ACC112 (cell line): ENCODE results near the gene ERGIC3.
A peak's percentile ranks its signal among the peaks of the same experiment; 100 is the strongest.

Experiments used
- H2AFZ ChIP-seq: fragments of 200-600 bp; sonication (generic); one replicate; pipeline ENCODE4 v1.6.0; 2017; ENCODE audit warnings: antibody characterized with exemption, low read length; ENCODE audit not compliant: unreplicated experiment
- H3K27ac ChIP-seq: fragments of 200-600 bp; sonication (generic); 2 replicates; pipeline ENCODE4 v1.5.1; 2014; ENCODE audit warnings: low read depth, mild to moderate bottlenecking, antibody characterized with exemption, low read length, moderate library complexity
- H3K27me3 ChIP-seq: fragments of 200-600 bp; sonication (generic); 2 replicates; pipeline ENCODE4 v1.6.1; 2014; ENCODE audit warnings: mild to moderate bottlenecking, antibody characterized with exemption, low read length, moderate library complexity, mixed read lengths; ENCODE audit not compliant: insufficient read depth
- H3K36me3 ChIP-seq: fragments of 200-600 bp; sonication (generic); 2 replicates; pipeline ENCODE4 v1.6.1; 2016; ENCODE audit warnings: mild to moderate bottlenecking, antibody characterized with exemption, low read length, moderate library complexity, mixed read lengths; ENCODE audit not compliant: insufficient read depth
- H3K4me1 ChIP-seq: fragments of 200-600 bp; sonication (generic); one replicate; pipeline ENCODE4 v1.6.1; 2016; ENCODE audit warnings: low read length, mixed read lengths; ENCODE audit not compliant: insufficient read depth, unreplicated experiment, control insufficient read depth
- H3K4me3 ChIP-seq: fragments of 200-600 bp; sonication (generic); 2 replicates; pipeline ENCODE4 v1.5.1; 2014; ENCODE audit warnings: mild to moderate bottlenecking, low read depth, low read length
- H3K79me2 ChIP-seq: fragments of 200-600 bp; sonication (generic); one replicate; pipeline ENCODE4 v1.6.0; 2016; ENCODE audit warnings: low read length; ENCODE audit not compliant: control insufficient read depth, unreplicated experiment, insufficient read depth

The ERGIC3 gene

GRCh38 chr20:35595901-35596300 lies 54.0 kb downstream of the ERGIC3 start:
- Histone ChIP-seq H3K4me3 (no peak overlapping the region), H3K79me2 (no peaks in the 10 kb centered on the region), H3K27me3 (no peaks in the 10 kb centered on the region), H2AFZ (no peak overlapping the region), H3K4me1 (no peaks in the 10 kb centered on the region), H3K27ac (no peak overlapping the region), H3K36me3 (0 out of 2 replicates have a peak, but pooled peaks cover 7% of the 10 kb centered on the region)

- Histone ChIP-seq H3K79me2 (no peaks in the 10 kb centered on the region), H3K4me1 (no peaks in the 10 kb centered on the region), H3K36me3 (0 out of 2 replicates have a peak, but pooled peaks cover 3% of the 10 kb centered on the region), H2AFZ (no peak overlapping the region), H3K27me3 (no peaks in the 10 kb centered on the region), H3K27ac (no peak overlapping the region), H3K4me3 (no peak overlapping the region)
Measured at GRCh38 chr20:35597186-35597585, 55.3 kb downstream of the ERGIC3 start.

GRCh38 chr20:35598476-35598875 lies 56.6 kb downstream of the ERGIC3 start:
- no peak overlapping the region for H3K27ac ChIP-seq
- H3K36me3 ChIP-seq, result 0 out of 2 replicates have a peak, but pooled peaks cover 3% of the 10 kb centered on the region
- H2AFZ ChIP-seq, result no peak overlapping the region
- no peaks in the 10 kb centered on the region for H3K27me3 ChIP-seq
- H3K79me2 ChIP-seq, result no peaks in the 10 kb centered on the region
- no peaks in the 10 kb centered on the region for H3K4me1 ChIP-seq
- no peak overlapping the region for H3K4me3 ChIP-seq

GRCh38 chr20:35598899-35599775 lies 57.3 kb downstream of the ERGIC3 start:
- H2AFZ ChIP-seq, result no peak overlapping the region
- H3K27me3 ChIP-seq, result no peaks in the 10 kb centered on the region
- H3K4me3 ChIP-seq, result no peak overlapping the region
- no peaks in the 10 kb centered on the region for H3K79me2 ChIP-seq
- 0 out of 2 replicates have a peak, but pooled peaks cover 3% of the 10 kb centered on the region for H3K36me3 ChIP-seq
- no peaks in the 10 kb centered on the region for H3K4me1 ChIP-seq
- no peak overlapping the region for H3K27ac ChIP-seq

- Histone ChIP-seq H3K79me2 (no peaks in the 10 kb centered on the region), H3K27me3 (no peaks in the 10 kb centered on the region), H3K36me3 (no peaks in the 10 kb centered on the region), H3K4me3 (no peak overlapping the region), H3K27ac (no peak overlapping the region), H3K4me1 (no peaks in the 10 kb centered on the region), H2AFZ (no peak overlapping the region)
Measured at GRCh38 chr20:35599776-35600120, 57.9 kb downstream of the ERGIC3 start.

- H3K27ac ChIP-seq, result no peak overlapping the region
- H2AFZ ChIP-seq, result no peak overlapping the region
- no peaks in the 10 kb centered on the region for H3K79me2 ChIP-seq
- no peaks in the 10 kb centered on the region for H3K27me3 ChIP-seq
- H3K4me1 ChIP-seq, result no peaks in the 10 kb centered on the region
- no peaks in the 10 kb centered on the region for H3K36me3 ChIP-seq
- peak overlapping the region; percentile 74 for H3K4me3 ChIP-seq
Measured at GRCh38 chr20:35600176-35600992, 58.5 kb downstream of the ERGIC3 start.

- H3K36me3 ChIP-seq, result no peaks in the 10 kb centered on the region
- H3K4me3 ChIP-seq, result peak overlapping the region; percentile 74
- no peak overlapping the region for H3K27ac ChIP-seq
- no peaks in the 10 kb centered on the region for H3K4me1 ChIP-seq
- peak overlapping the region; percentile 58 for H2AFZ ChIP-seq
- no peaks in the 10 kb centered on the region for H3K27me3 ChIP-seq
- H3K79me2 ChIP-seq, result no peaks in the 10 kb centered on the region
Measured at GRCh38 chr20:35600993-35601973, 59.4 kb downstream of the ERGIC3 start.

- no peaks in the 10 kb centered on the region for H3K36me3 ChIP-seq
- no peaks in the 10 kb centered on the region for H3K79me2 ChIP-seq
- H3K27me3 ChIP-seq, result no peaks in the 10 kb centered on the region
- H3K4me3 ChIP-seq, result peak overlapping the region; percentile 74
- H3K27ac ChIP-seq, result no peak overlapping the region
- H2AFZ ChIP-seq, result no peak overlapping the region
- H3K4me1 ChIP-seq, result peaks cover 3% of the 10 kb centered on the region
Measured at GRCh38 chr20:35601990-35602389, 60.1 kb downstream of the ERGIC3 start.

- Histone ChIP-seq H3K4me1 (peaks cover 10% of the 10 kb centered on the region), H2AFZ (no peak overlapping the region), H3K4me3 (no peak overlapping the region), H3K36me3 (no peaks in the 10 kb centered on the region), H3K27ac (no peak overlapping the region), H3K79me2 (no peaks in the 10 kb centered on the region), H3K27me3 (no peaks in the 10 kb centered on the region)
Measured at GRCh38 chr20:35602851-35603495, 61.1 kb downstream of the ERGIC3 start.
